ENCODE results near the gene LACTB.

Gene LACTB

GRCh38 chr15:63126726-63127125 lies 5.1 kb downstream of the LACTB start:
- no peak for ATAC-seq

GRCh38 chr15:63133786-63134185 lies 12.1 kb downstream of the LACTB start:
- peak; percentile 63 for ATAC-seq
- no peak for TF ChIP-seq ZNF70 (CRISPR knock-in tag; IDR thresholded peaks at IDR 0.05)
- TF ChIP-seq CREB5 (CRISPR knock-in tag; IDR thresholded peaks at IDR 0.05; ENCODE audit: low read depth): no peak
- TF ChIP-seq CSRNP3 (CRISPR knock-in tag; IDR thresholded peaks at IDR 0.05): no peak
- no peak for TF ChIP-seq ISL1 (CRISPR knock-in tag; IDR thresholded peaks at IDR 0.05)
- no peak for TF ChIP-seq ZFP3 (CRISPR knock-in tag; IDR thresholded peaks at IDR 0.05)
- no peak for TF ChIP-seq ESRRG (CRISPR knock-in tag; IDR thresholded peaks at IDR 0.05)

More at GRCh38 chr15:63126726-63127125, 5.1 kb downstream of the LACTB start:
- TF ChIP-seq PATZ1 (CRISPR knock-in tag; IDR thresholded peaks at IDR 0.05; ENCODE audit: borderline replicate concordance) (no peak), PPARA (CRISPR knock-in tag; IDR thresholded peaks at IDR 0.05; ENCODE audit: borderline replicate concordance) (no peak), OSR1 (CRISPR knock-in tag; IDR thresholded peaks at IDR 0.05) (no peak), SNAI2 (CRISPR knock-in tag; IDR thresholded peaks at IDR 0.05) (no peak), CREB5 (CRISPR knock-in tag; IDR thresholded peaks at IDR 0.05; ENCODE audit: low read depth) (no peak), RARB (CRISPR knock-in tag; IDR thresholded peaks at IDR 0.05) (no peak), CSRNP3 (CRISPR knock-in tag; IDR thresholded peaks at IDR 0.05) (no peak), ZFP30 (CRISPR knock-in tag; IDR thresholded peaks at IDR 0.05) (no peak), ZC3H10 (CRISPR knock-in tag; IDR thresholded peaks at IDR 0.05) (no peak), GLIS3 (CRISPR knock-in tag; IDR thresholded peaks at IDR 0.05) (no peak), POU6F1 (CRISPR knock-in tag; IDR thresholded peaks at IDR 0.05; ENCODE audit: borderline replicate concordance, low read depth) (no peak), ZNF70 (CRISPR knock-in tag; IDR thresholded peaks at IDR 0.05) (no peak), CSDC2 (CRISPR knock-in tag; IDR thresholded peaks at IDR 0.05) (no peak), ZNF565 (CRISPR knock-in tag; conservative IDR thresholded peaks at IDR 0.05; ENCODE audit: low read depth) (no peak), ESRRG (CRISPR knock-in tag; IDR thresholded peaks at IDR 0.05) (no peak), ARNTL (CRISPR knock-in tag; IDR thresholded peaks at IDR 0.05; ENCODE audit: borderline replicate concordance, low read depth) (no peak), BACH2 (CRISPR knock-in tag; IDR thresholded peaks at IDR 0.05; ENCODE audit: borderline replicate concordance) (no peak)

- peak; percentile 68 for ATAC-seq
- TF ChIP-seq ZNF565 (CRISPR knock-in tag; conservative IDR thresholded peaks at IDR 0.05; ENCODE audit: low read depth): no peak
- TF ChIP-seq ZNF70 (CRISPR knock-in tag; IDR thresholded peaks at IDR 0.05): no peak
- no peak for TF ChIP-seq SNAI2 (CRISPR knock-in tag; IDR thresholded peaks at IDR 0.05)
- no peak for TF ChIP-seq POU6F1 (CRISPR knock-in tag; IDR thresholded peaks at IDR 0.05; ENCODE audit: borderline replicate concordance, low read depth)
- no peak for TF ChIP-seq TOX (CRISPR knock-in tag; IDR thresholded peaks at IDR 0.05; ENCODE audit: borderline replicate concordance)
- no peak for TF ChIP-seq CREB5 (CRISPR knock-in tag; IDR thresholded peaks at IDR 0.05; ENCODE audit: low read depth)
- TF ChIP-seq PPARA (CRISPR knock-in tag; IDR thresholded peaks at IDR 0.05; ENCODE audit: borderline replicate concordance): no peak
- no peak for TF ChIP-seq ARNTL (CRISPR knock-in tag; IDR thresholded peaks at IDR 0.05; ENCODE audit: borderline replicate concordance, low read depth)
- TF ChIP-seq CSDC2 (CRISPR knock-in tag; IDR thresholded peaks at IDR 0.05): no peak
- TF ChIP-seq ISL1 (CRISPR knock-in tag; IDR thresholded peaks at IDR 0.05): no peak
- TF ChIP-seq OSR1 (CRISPR knock-in tag; IDR thresholded peaks at IDR 0.05): no peak
- TF ChIP-seq GLIS3 (CRISPR knock-in tag; IDR thresholded peaks at IDR 0.05): no peak
- TF ChIP-seq ZFP30 (CRISPR knock-in tag; IDR thresholded peaks at IDR 0.05): no peak
- no peak for TF ChIP-seq ZC3H10 (CRISPR knock-in tag; IDR thresholded peaks at IDR 0.05)
Observed at GRCh38 chr15:63134245-63134985, 12.8 kb downstream of the LACTB start.

All from SK-N-SH treated with all-trans-retinoic acid at 6 μM for 48 hours (cell line).